HCT116 (cell line): Measurements from ENCODE around the gene MAP4K4. TPM values are rescaled to one million over a fixed set of nuclear protein-coding genes. Genes with fewer than 3 reads are reported as not detected.

Source experiments
- ATAC-seq: fragments of 200-7000 bp; cut with Tn5 transposase; 2 replicates; pipeline ENCODE4 v1.9.1; 2020; ENCODE audit warnings: mild to moderate bottlenecking, moderate library complexity
- BruUV-seq: library from RNA; stranded (reverse); fragments of 400-500 nt; replicated peaks from 2 replicates; lab custom pipeline; 2021; lab: Mats Ljungman, UMichigan
- CTCF ChIA-PET: fragments of 300-600 bp; sonication (Branson Sonifier 250); formaldehyde crosslinking; loops from one replicate; lab custom pipeline; 2021; ENCODE audit warnings: antibody characterized with exemption; lab: Charles Lee
- POLR2A ChIA-PET: fragments of 300-600, 350-600 bp; sonication (Branson Sonifier 250); formaldehyde crosslinking; loops from one replicate; lab custom pipeline; 2021; ENCODE audit warnings: antibody characterized with exemption; lab: Charles Lee
- RAD21 ChIA-PET, 2 experiments: fragments of 300-600 bp; sonication (Branson Sonifier 250); formaldehyde crosslinking; loops; one replicate each; lab custom pipeline; 2023; ENCODE audit warnings: low total read pairs in 2 of 2; ENCODE audit not compliant: uncharacterized antibody in 2 of 2, unreplicated experiment in 2 of 2, low non-redundant PET in 1 of 2; lab: Charles Lee
- DNase-seq: peaks from one replicate; pipeline ENCODE4 v3.0.0-alpha.2; 2010; ENCODE audit warnings: low read depth, low spot score
- H2AFZ ChIP-seq: fragments of 200-600 bp; shearing (Covaris generic), sonication (generic); 2 replicates; pipeline ENCODE4 v1.6.1; 2017; ENCODE audit warnings: low read depth, mixed run types, mixed read lengths, antibody characterized with exemption, low read length; ENCODE audit not compliant: poor library complexity, severe bottlenecking
- H3K27ac ChIP-seq: 2 replicates; pipeline ENCODE4 v1.5.1; 2012; ENCODE audit warnings: low read depth, low read length
- H3K27me3 ChIP-seq: fragments of 200-600 bp; sonication (generic); 2 replicates; pipeline ENCODE4 v1.6.1; 2016; ENCODE audit warnings: mixed run types, low read length, mixed read lengths; ENCODE audit not compliant: insufficient read depth
- H3K36me3 ChIP-seq, 2 experiments: fragments of 200-500 bp in 1 of 2; fragments of 200-600 bp in 1 of 2; sonication (Bioruptor generic) in 1 of 2; sonication (generic) in 1 of 2; 2 replicates each; pipeline versions ENCODE4 v1.5.1 to v1.6.1; 2014 to 2016; ENCODE audit warnings: low read length in 2 of 2, inconsistent platforms in 1 of 2, mixed read lengths in 1 of 2, mixed run types in 1 of 2; ENCODE audit not compliant: insufficient read depth in 2 of 2, control insufficient read depth in 1 of 2
- H3K4me1 ChIP-seq, 2 experiments: fragments of 200-600 bp in 1 of 2; sonication (generic) in 1 of 2; 2 replicates each; pipeline versions ENCODE4 v1.5.1 to v1.6.1; 2012 to 2017; ENCODE audit warnings: low read length in 2 of 2, inconsistent platforms in 1 of 2, mild to moderate bottlenecking in 1 of 2, mixed read lengths in 1 of 2, mixed run types in 1 of 2, moderate library complexity in 1 of 2; ENCODE audit not compliant: insufficient read depth in 2 of 2, control insufficient read depth in 1 of 2
- H3K4me2 ChIP-seq: fragments of 200-600 bp; sonication (generic); 2 replicates; pipeline ENCODE4 v1.6.1; 2017; ENCODE audit warnings: mixed run types, low read length, mixed read lengths
- H3K4me3 ChIP-seq, 2 experiments: fragments of 200-600 bp in 1 of 2; sonication (generic) in 1 of 2; replicated peaks in 1 of 2; 2 replicates each; pipeline ENCODE4 v1.5.1; 2011 to 2016; ENCODE audit warnings: low read length in 2 of 2, control low read depth in 1 of 2, low read depth in 1 of 2, mild to moderate bottlenecking in 1 of 2, mixed read lengths in 1 of 2, mixed run types in 1 of 2
- H3K79me2 ChIP-seq: fragments of 200-600 bp; sonication (generic); 2 replicates; pipeline ENCODE4 v1.6.1; 2017; ENCODE audit warnings: mild to moderate bottlenecking, mixed run types, low read length, moderate library complexity, mixed read lengths; ENCODE audit not compliant: insufficient read depth
- H3K9ac ChIP-seq: fragments of 200-600 bp; sonication (generic); 2 replicates; pipeline ENCODE4 v1.6.1; 2016; ENCODE audit warnings: low read length, mixed read lengths
- H3K9me2 ChIP-seq: fragments of 200-600 bp; sonication (generic), shearing (Covaris generic); 2 replicates; pipeline ENCODE4 v1.6.1; 2017; ENCODE audit warnings: mixed run types, mild to moderate bottlenecking, moderate library complexity; ENCODE audit not compliant: insufficient read depth
- H3K9me3 ChIP-seq, 2 experiments: fragments of 200-500 bp in 1 of 2; fragments of 200-600 bp in 1 of 2; sonication (Bioruptor generic) in 1 of 2; sonication (generic) in 1 of 2; 2 replicates each; pipeline ENCODE4 v1.6.1; 2014 to 2017; ENCODE audit warnings: low read length in 2 of 2, mixed read lengths in 2 of 2, inconsistent platforms in 1 of 2, low read depth in 1 of 2, mild to moderate bottlenecking in 1 of 2, mixed run types in 1 of 2, moderate library complexity in 1 of 2; ENCODE audit not compliant: control insufficient read depth in 1 of 2, insufficient read depth in 1 of 2
- H4K20me1 ChIP-seq: fragments of 200-600 bp; sonication (generic), shearing (Covaris generic); 2 replicates; pipeline ENCODE4 v1.6.1; 2017; ENCODE audit warnings: mixed run types, mild to moderate bottlenecking, moderate library complexity; ENCODE audit not compliant: insufficient read depth
- CBX3 ChIP-seq: IDR thresholded peaks from 2 replicates; pipeline ENCODE4 v1.6.1; 2012; ENCODE audit warnings: low read depth
- CEBPB ChIP-seq: IDR thresholded peaks from 2 replicates; pipeline ENCODE4 v1.6.1; 2012; ENCODE audit warnings: low read depth
- EGR1 ChIP-seq: IDR thresholded peaks from 2 replicates; pipeline ENCODE4 v1.6.1; 2012; ENCODE audit warnings: low read depth
- EZH2phosphoT487 ChIP-seq: fragments of 200-600 bp; IDR thresholded peaks from 2 replicates; pipeline ENCODE4 v1.6.1; 2018; ENCODE audit warnings: antibody characterized with exemption, borderline replicate concordance
- FOSL1 ChIP-seq: IDR thresholded peaks from 2 replicates; pipeline ENCODE4 v1.6.1; 2012; ENCODE audit warnings: low read depth
- JUND ChIP-seq: IDR thresholded peaks from 2 replicates; pipeline ENCODE4 v1.6.1; 2012
- MAX ChIP-seq: IDR thresholded peaks from 2 replicates; pipeline ENCODE4 v1.6.1; 2012
- POLR2A ChIP-seq: IDR thresholded peaks from 2 replicates; pipeline ENCODE4 v1.7.0; 2011; ENCODE audit warnings: borderline replicate concordance; ENCODE audit not compliant: insufficient read depth, insufficient read length; ENCODE audit errors: extremely low read depth
- RAD21 ChIP-seq: IDR thresholded peaks from 2 replicates; pipeline ENCODE4 v1.6.1; 2012; ENCODE audit warnings: low read depth, mild to moderate bottlenecking
- SIN3A ChIP-seq: IDR thresholded peaks from 2 replicates; pipeline ENCODE4 v1.6.1; 2012; ENCODE audit warnings: low read depth
- SP1 ChIP-seq: IDR thresholded peaks from 2 replicates; pipeline ENCODE4 v1.6.1; 2012; ENCODE audit warnings: low read depth
- SRF ChIP-seq: IDR thresholded peaks from 2 replicates; pipeline ENCODE4 v1.6.1; 2012; ENCODE audit warnings: low read depth
- TCF7L2 ChIP-seq: IDR thresholded peaks from 2 replicates; pipeline ENCODE4 v1.7.0; 2011; ENCODE audit warnings: borderline replicate concordance, inconsistent platforms; ENCODE audit not compliant: insufficient read depth, insufficient read length; ENCODE audit errors: extremely low read depth
- YY1 ChIP-seq: IDR thresholded peaks from 2 replicates; pipeline ENCODE4 v1.6.1; 2011; ENCODE audit warnings: low read length, low read depth, moderate library complexity, mild to moderate bottlenecking; ENCODE audit not compliant: insufficient replicate concordance; ENCODE audit errors: extremely low read depth
- ZFX ChIP-seq: fragments of 450-650 bp; IDR thresholded peaks from 2 replicates; pipeline ENCODE4 v1.6.1; 2017
- ZNF274 ChIP-seq: fragments of 200-500 bp; sonication (Bioruptor generic); IDR thresholded peaks from 2 replicates; pipeline ENCODE4 v1.6.1; 2014; ENCODE audit warnings: mild to moderate bottlenecking, low read depth, low read length, inconsistent platforms
- intact Hi-C: fragments of 100-400 bp; cut with micrococcal nuclease; formaldehyde crosslinking; loops from 2 replicates; pipeline ENCODE4 v1.10.0; 2022
- total RNA-seq: library from RNA; stranded (reverse); gene quantifications from one replicate; pipeline ENCODE4 v1.2.1, GENCODE V29; 2021; ENCODE audit not compliant: unreplicated experiment
- TF ChIP-seq, protein P1 (sequence below): IDR thresholded peaks from 2 replicates; pipeline ENCODE4 v1.6.1; 2012; ENCODE audit warnings: low read depth
- TF ChIP-seq, protein P2 (sequence below), 3 experiments: fragments of 200-600 bp in 1 of 3; sonication (generic) in 1 of 3; IDR thresholded peaks in 2 of 3; conservative IDR thresholded peaks in 1 of 3; 2 replicates each; pipeline ENCODE4 v1.5.1; 2012 to 2017; ENCODE audit warnings: low read depth in 2 of 3, low read length in 2 of 3, antibody characterized with exemption in 1 of 3, borderline replicate concordance in 1 of 3, control low read depth in 1 of 3, mild to moderate bottlenecking in 1 of 3, mixed read lengths in 1 of 3, mixed run types in 1 of 3, moderate library complexity in 1 of 3; ENCODE audit not compliant: insufficient read depth in 1 of 3

The MAP4K4 gene
- total RNA-seq, 1 experiment from 2014 or later = 62.3 TPM

DNA sequence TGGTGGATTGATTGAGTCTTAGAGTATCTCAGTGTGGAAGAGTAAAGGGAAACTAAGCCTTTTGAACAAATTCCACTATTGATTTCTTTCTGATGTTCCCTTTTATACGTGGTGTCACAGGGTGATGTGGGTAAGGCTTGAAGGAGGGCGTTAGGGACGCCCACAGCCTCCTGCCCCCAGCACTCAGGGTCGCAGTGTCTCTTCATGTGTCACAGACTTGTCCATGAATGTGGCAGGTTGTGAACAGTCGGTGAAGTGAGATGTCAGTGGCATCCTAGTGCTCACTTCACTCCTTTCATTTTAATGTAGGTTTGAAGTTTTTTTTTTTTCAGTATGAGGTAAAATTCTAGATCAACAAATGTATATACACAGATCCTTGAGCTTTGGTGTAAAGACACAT, 171.0 kb downstream of the MAP4K4 start (continued):
- no peak for TF ChIP-seq EZH2phosphoT487
- no peak for TF ChIP-seq POLR2A
- no peak for TF ChIP-seq FOSL1
- TF ChIP-seq MAX = no peak
- no peak for TF ChIP-seq CEBPB
- no peak for TF ChIP-seq TCF7L2
- TF ChIP-seq ZFX = no peak
- no peak for TF ChIP-seq YY1
- no peak for TF ChIP-seq RAD21
- no peak for TF ChIP-seq SP1
- TF ChIP-seq, all 23 proteins: peak for 0

- no peaks in the 10 kb centered on the region for H3K4me1 ChIP-seq
- no peak overlapping the region for H3K4me3 ChIP-seq
- ChIA-PET RAD21 (no interaction called here), CTCF (no interaction called here), POLR2A (no interaction called here)
- no peaks in the 10 kb centered on the region for H3K79me2 ChIP-seq
- H3K36me3 ChIP-seq = peaks cover 19 to 37% of the 10 kb centered on the region in 2 experiments; a peak in 2 of 4 replicates
- DNase-seq (no peak), ATAC-seq (no peak)
- intact Hi-C loops = no loop called here
- H2AFZ ChIP-seq = no peak overlapping the region
- BruUV-seq = no TSS peak
- no peak overlapping the region for H3K27ac ChIP-seq
- H3K27me3 ChIP-seq = no peaks in the 10 kb centered on the region
- no peaks in the 10 kb centered on the region for H3K9me2 ChIP-seq
- no peaks in the 10 kb centered on the region for H4K20me1 ChIP-seq
- no peak overlapping the region for H3K9ac ChIP-seq
- H3K4me2 ChIP-seq = no peak overlapping the region
- no peaks in the 10 kb centered on the region for H3K9me3 ChIP-seq
- no peak for TF ChIP-seq RAD21
- no peak for TF ChIP-seq ZNF274
- TF ChIP-seq CEBPB = no peak
- TF ChIP-seq SP1 = no peak
- TF ChIP-seq SIN3A = no peak
- TF ChIP-seq TCF7L2 = no peak
- TF ChIP-seq, protein P1, sequence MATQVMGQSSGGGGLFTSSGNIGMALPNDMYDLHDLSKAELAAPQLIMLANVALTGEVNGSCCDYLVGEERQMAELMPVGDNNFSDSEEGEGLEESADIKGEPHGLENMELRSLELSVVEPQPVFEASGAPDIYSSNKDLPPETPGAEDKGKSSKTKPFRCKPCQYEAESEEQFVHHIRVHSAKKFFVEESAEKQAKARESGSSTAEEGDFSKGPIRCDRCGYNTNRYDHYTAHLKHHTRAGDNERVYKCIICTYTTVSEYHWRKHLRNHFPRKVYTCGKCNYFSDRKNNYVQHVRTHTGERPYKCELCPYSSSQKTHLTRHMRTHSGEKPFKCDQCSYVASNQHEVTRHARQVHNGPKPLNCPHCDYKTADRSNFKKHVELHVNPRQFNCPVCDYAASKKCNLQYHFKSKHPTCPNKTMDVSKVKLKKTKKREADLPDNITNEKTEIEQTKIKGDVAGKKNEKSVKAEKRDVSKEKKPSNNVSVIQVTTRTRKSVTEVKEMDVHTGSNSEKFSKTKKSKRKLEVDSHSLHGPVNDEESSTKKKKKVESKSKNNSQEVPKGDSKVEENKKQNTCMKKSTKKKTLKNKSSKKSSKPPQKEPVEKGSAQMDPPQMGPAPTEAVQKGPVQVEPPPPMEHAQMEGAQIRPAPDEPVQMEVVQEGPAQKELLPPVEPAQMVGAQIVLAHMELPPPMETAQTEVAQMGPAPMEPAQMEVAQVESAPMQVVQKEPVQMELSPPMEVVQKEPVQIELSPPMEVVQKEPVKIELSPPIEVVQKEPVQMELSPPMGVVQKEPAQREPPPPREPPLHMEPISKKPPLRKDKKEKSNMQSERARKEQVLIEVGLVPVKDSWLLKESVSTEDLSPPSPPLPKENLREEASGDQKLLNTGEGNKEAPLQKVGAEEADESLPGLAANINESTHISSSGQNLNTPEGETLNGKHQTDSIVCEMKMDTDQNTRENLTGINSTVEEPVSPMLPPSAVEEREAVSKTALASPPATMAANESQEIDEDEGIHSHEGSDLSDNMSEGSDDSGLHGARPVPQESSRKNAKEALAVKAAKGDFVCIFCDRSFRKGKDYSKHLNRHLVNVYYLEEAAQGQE = no peak
- no peak for TF ChIP-seq EGR1
- no peak for TF ChIP-seq JUND
- TF ChIP-seq ZFX = no peak
- TF ChIP-seq POLR2A = no peak
- no peak for TF ChIP-seq MAX
- TF ChIP-seq, protein P2, sequence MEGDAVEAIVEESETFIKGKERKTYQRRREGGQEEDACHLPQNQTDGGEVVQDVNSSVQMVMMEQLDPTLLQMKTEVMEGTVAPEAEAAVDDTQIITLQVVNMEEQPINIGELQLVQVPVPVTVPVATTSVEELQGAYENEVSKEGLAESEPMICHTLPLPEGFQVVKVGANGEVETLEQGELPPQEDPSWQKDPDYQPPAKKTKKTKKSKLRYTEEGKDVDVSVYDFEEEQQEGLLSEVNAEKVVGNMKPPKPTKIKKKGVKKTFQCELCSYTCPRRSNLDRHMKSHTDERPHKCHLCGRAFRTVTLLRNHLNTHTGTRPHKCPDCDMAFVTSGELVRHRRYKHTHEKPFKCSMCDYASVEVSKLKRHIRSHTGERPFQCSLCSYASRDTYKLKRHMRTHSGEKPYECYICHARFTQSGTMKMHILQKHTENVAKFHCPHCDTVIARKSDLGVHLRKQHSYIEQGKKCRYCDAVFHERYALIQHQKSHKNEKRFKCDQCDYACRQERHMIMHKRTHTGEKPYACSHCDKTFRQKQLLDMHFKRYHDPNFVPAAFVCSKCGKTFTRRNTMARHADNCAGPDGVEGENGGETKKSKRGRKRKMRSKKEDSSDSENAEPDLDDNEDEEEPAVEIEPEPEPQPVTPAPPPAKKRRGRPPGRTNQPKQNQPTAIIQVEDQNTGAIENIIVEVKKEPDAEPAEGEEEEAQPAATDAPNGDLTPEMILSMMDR (IDR thresholded peaks at IDR 0.05 in 2 of 3, conservative IDR thresholded peaks at IDR 0.05 in 1 of 3; ENCODE audit: borderline replicate concordance in 1 of 3, insufficient read depth in 1 of 3, low read depth in 2 of 3, low read length in 2 of 3) = no peak
- TF ChIP-seq SRF = no peak
- no peak for TF ChIP-seq CBX3
- TF ChIP-seq EZH2phosphoT487 = no peak
Observed at GRCh38 chr2:101869527-101869926, 172.0 kb downstream of the MAP4K4 start.
